ENCODE results near the gene BIRC6.

DNA sequence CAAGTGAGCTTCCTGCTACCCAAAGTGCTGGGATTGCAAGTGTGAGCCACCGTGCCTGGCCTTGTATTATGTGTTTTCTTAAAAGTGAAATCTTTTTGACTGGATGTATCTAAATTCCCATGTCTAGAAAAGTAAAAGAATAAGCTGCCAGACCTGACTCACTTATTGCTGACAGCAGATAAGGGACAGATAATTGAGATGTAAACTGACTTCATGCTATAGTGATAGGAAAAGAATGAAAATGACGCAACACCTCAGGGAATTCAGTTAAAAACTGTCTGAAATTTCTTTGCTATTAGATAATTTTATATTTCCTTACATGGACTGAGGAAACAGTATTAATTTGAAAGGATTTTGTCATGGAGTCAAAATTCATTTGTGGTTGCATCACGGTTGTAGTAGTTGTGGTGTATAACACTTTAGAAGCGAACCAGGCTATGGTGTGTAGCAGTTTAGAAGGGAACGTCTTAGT, 290.4 kb downstream of the BIRC6 start:
- TF ChIP-seq, protein P1, sequence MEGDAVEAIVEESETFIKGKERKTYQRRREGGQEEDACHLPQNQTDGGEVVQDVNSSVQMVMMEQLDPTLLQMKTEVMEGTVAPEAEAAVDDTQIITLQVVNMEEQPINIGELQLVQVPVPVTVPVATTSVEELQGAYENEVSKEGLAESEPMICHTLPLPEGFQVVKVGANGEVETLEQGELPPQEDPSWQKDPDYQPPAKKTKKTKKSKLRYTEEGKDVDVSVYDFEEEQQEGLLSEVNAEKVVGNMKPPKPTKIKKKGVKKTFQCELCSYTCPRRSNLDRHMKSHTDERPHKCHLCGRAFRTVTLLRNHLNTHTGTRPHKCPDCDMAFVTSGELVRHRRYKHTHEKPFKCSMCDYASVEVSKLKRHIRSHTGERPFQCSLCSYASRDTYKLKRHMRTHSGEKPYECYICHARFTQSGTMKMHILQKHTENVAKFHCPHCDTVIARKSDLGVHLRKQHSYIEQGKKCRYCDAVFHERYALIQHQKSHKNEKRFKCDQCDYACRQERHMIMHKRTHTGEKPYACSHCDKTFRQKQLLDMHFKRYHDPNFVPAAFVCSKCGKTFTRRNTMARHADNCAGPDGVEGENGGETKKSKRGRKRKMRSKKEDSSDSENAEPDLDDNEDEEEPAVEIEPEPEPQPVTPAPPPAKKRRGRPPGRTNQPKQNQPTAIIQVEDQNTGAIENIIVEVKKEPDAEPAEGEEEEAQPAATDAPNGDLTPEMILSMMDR (optimal IDR thresholded peaks at IDR 0.05 in 1 of 3, IDR thresholded peaks at IDR 0.05 in 1 of 3, conservative IDR thresholded peaks at IDR 0.05 in 1 of 3; ENCODE audit: extremely low read depth in 1 of 3, insufficient read depth in 2 of 3, low read length in 3 of 3) = no peak
- no peak for TF ChIP-seq EZH2 (IDR thresholded peaks at IDR 0.05; ENCODE audit: low read length)
